Muscle of arm (tissue), 12 donors: ENCODE results near the gene POLR3A. TPM values are rescaled to one million over a fixed set of nuclear protein-coding genes. Genes with fewer than 3 reads are reported as not detected.

ENCODE experiments used
- DNase-seq: peaks from one replicate; pipeline ENCODE4 v3.0.0-alpha.2; 2013
- polyA plus RNA-seq, 12 donors: library from polyadenylated mRNA; unstranded; fragments of 120-200 nt; gene quantifications; one replicate each; pipeline ENCODE4 v1.2.1, GENCODE V29; 2013; ENCODE audit not compliant: insufficient read length in 12 of 12

POLR3A gene
- polyA plus RNA-seq, 12 donors = 7.5 to 17.4 (median 15.2) TPM; not detected in 1

DNA sequence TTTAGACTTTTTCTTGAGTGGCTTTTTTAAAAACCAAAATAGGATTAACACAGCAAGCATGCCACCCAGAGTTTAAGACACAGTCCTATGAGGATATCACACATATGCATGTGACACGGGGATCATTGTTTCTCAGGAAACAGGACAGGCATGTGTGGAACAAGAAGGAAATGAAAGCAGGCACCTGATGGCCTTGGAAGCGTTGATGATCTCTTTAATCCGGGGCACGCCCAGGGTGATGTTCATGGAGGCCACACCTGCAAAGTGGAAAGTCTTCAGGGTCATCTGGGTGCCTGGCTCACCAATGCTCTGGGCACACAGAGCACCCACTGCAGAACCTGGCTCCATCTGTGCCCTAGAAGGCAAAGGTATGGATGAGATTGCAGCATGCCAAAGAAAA, 44.3 kb downstream of the POLR3A start:
- no peak for DNase-seq

DNA sequence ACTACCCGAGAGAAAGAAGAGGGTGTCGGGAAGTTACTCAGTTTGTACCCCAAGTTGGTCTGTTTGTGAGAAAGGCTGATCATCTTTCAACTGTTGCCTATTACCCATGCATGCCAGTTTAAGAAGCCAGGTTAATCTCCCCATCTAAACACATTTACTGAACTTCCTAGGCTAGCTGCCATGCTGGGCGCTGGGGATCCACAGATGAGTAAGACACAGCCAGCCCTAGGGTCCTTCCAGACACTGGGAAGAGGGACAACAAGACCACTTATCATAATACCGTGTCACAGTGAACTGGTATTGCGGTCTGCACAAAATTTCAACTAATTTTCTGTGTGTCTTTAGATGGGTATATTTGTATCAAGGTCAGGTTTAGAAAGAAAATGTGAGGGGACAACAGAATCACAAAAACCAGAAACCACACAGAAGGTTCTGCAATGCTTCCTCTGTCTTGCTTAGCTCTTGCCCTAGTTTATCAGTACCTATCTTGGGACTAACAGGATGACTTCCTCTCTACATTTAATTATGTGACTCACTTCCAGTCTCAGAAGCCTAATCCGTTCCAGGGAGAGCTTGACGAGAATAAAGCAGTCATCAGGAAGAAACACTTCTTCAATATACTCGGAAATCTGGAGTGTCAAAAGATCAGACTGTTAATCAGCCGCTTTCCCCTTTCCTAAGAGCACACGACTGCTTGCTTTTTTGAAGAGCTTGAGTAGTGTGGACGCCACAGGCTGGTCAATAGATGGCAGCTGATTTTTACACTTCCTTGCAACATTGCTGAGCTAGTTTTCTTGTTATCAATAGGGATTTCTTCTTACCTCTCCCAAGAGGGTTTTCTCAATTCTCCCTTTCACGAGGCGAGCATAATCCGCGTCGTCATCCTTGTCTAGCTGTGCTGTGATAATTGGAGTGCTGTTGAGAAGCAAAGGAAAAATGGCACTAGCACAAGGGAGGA, 45.7 kb downstream of the POLR3A start:
- DNase-seq = no peak

DNA sequence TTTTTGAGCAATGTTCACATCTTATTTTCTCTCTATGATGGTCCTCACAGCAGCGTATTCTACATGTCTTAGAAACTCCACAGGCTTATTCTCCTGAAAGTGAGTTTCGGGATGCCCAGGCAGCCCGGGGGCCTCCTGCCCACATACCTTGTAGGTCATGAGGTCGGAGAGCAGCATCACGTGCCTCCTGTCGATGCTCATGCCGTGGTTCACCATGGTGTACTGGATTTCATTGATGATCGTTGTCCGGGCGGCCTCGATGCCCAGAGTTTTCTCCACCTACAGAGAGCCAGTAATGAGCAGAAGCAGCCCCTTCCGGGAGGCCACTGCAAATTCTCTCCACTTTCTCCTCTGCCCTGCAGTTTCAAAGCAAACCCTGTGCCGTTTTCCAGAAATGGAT, 48.0 kb downstream of the POLR3A start:
- no peak for DNase-seq

GRCh38 chr10:77979221-77979620, 50.1 kb downstream of the POLR3A start:
- DNase-seq = no peak

GRCh38 chr10:77978360-77978759, 51.0 kb downstream of the POLR3A start:
- no peak for DNase-seq

DNA sequence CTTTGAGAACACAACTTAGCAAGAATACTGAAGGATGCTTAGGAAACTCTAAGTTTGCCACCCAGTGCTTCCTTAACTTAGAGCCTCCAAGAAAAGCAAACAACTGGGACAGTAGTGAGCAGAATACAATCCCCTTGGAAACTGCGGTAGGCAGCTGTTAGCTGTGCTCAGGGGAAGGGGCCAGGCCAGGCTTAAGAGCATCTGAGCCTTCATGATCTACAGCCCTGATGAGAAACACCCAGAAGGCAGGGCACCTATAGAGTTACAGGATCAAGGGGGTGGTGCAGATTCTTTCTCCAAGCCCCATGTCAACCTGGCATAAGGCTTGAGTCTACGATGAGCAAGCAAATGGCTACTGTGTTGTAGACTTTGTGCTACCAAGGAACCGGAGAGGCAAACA, 51.4 kb downstream of the POLR3A start:
- DNase-seq = no peak

DNA sequence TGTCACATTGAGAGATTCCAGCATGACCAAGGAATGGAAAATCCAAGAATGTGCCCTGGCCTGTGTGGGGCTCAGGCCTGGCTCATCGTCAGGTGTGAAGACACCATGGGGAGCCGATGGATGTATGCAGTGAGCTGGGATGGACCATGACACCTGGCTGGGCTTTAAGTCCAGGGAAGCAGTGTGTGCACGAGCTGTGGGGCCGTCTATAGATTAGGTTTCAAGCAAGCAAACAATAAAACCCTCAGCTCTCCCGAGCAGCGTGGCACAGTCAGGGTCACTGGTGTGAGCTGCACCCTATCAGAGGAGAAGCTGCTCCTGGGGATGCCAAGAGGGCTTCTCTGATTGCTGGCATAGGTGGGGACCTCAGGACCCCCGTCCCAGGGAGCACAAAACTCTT, 52.3 kb downstream of the POLR3A start:
- no peak for DNase-seq

DNA sequence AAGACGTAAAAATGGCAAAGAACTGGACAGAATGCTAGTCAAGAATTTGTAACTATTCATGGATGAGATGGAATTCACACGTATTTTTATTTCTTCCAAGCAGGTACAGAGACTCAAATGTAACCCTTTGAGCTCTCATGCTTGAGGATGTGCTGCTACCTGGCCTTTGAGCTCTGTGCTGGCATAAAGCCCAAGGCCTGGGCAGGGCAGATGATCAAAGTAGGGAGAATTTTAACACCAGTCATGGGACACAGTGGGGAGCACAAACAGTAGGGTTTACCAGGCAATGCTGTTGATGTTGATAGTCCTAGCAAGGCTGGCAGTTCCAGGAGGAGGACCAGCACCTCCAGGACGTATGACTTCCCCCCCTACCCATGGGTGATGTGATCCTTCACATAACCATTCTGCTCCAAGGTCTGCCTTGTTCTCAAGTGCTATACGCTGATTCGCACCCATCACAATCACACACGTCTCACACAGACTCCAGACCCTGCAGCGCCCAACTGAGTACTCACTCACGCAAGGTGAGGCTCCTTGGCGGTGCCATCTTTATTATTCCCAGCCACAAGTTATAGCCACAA, 54.1 kb downstream of the POLR3A start:
- DNase-seq = no peak

- DNase-seq = no peak
Observed at GRCh38 chr10:77974396-77975074, 54.8 kb downstream of the POLR3A start.

DNA sequence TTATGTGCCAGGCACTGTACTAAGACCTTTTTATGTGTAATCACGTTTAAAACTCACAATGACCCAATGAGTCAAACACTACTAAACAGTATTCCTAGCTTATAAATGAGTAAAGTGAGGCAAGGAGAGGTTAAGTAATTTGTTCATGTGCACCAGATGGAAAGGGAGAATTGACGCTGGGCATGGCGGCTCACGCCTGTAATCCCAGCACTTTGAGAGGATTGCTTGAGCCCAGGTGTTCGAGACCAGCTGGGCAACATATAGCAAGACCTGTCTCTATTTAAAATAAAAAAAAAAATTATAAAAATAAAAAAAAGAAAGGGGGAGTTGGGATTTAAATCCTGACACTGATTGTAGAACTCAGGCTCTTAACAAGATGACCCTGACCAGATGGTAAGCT, 56.0 kb downstream of the POLR3A start:
- DNase-seq = no peak

DNA sequence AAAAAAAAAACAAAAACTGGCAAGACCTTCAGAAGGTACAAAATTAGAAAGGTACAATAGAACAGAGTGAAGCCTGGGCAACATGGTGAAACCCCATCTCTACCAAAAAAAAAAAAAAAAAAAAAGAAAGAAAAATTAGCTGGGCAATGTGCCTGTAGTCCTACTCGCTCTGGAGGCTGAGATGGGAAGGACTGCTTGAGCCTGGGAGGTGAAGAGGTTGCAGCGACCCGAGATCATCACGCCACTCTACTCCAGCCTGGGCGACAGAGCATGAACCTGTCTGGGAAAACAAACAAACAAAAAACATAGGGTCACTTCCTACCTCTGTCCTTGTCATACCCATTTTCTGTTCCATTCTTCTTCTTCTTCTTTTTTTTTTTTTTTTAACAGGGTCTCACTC, 57.2 kb downstream of the POLR3A start:
- DNase-seq = no peak

GRCh38 chr10:77971804-77972144, 57.5 kb downstream of the POLR3A start:
- no peak for DNase-seq

GRCh38 chr10:77970869-77971803, 58.2 kb downstream of the POLR3A start:
- peak; percentile 85 for DNase-seq

- peak; percentile 66 for DNase-seq
Observed at GRCh38 chr10:77969114-77969513, 60.2 kb downstream of the POLR3A start.

DNA sequence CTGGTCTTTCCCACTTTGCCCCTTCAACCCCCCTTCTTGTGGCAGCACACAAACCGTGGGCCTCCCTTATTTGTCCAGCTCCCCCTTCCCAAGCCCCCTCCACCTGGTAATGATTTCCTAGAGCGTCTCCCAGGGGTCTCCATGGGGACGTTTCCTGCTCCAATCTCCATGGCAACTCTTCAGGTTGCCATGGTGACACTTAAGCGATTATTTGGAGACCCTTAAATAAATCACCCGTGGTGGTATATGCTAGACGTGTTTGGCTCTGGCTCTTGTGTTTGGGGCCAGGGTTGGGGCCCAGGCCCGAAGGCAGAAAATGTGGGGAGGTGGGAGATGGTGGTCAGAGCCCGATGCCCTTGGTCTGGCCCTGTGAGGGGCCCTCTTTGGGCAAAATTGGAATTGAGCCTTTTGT, 61.7 kb downstream of the POLR3A start:
- DNase-seq = peak; percentile 50

GRCh38 chr10:77965294-77965693, 64.0 kb downstream of the POLR3A start:
- DNase-seq = no peak

GRCh38 chr10:77964811-77965210, 64.5 kb downstream of the POLR3A start:
- no peak for DNase-seq

- DNase-seq = no peak
Observed at GRCh38 chr10:77963901-77964300, 65.4 kb downstream of the POLR3A start.

GRCh38 chr10:77962350-77963146, 66.8 kb downstream of the POLR3A start:
- no peak for DNase-seq

DNA sequence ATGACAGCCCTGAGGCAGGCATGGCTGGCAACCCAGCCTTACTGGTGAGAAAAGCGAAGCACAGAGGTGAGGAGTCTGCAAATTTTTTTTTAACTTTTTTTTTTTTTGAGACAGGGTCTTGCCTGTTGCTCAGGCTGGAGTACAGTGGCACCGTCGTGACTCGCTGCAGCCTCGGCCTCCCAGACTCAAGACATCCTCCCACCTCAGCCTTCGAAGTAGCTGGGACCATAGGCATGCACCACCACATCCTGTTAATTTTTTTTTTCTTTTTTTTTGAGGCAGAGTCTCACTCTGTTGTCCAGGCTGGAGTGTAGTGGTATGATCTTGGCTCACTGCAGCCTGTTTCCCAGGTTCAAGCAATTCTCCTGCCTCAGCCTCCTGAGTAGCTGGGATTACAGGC, 67.6 kb downstream of the POLR3A start:
- no peak for DNase-seq

- DNase-seq = no peak
Observed at GRCh38 chr10:77960829-77961329, 68.4 kb downstream of the POLR3A start.
